GM23338 (cell line): ENCODE measurements around the gene DENND4A.

ENCODE experiments used
- CTCF ChIP-seq, 2 experiments: fragments of 200-600 bp in 1 of 2; sonication (generic) in 1 of 2; conservative IDR thresholded peaks; 2 replicates each; pipeline versions ENCODE4 v1.5.1 to v1.6.1; 2016 to 2017; ENCODE audit warnings: antibody characterized with exemption in 2 of 2, low read depth in 2 of 2, mild to moderate bottlenecking in 2 of 2, moderate library complexity in 1 of 2
- EZH2 ChIP-seq: fragments of 200-600 bp; sonication (generic); IDR thresholded peaks from one replicate; pipeline ENCODE4 v1.8.0; 2017; ENCODE audit warnings: antibody characterized with exemption, mild to moderate bottlenecking, low read depth; ENCODE audit not compliant: unreplicated experiment
- EZH2phosphoT487 ChIP-seq: fragments of 200-600 bp; sonication (generic); IDR thresholded peaks from one replicate; pipeline ENCODE4 v1.8.1; 2018; ENCODE audit warnings: antibody characterized with exemption; ENCODE audit not compliant: unreplicated experiment
- POLR2AphosphoS5 ChIP-seq: IDR thresholded peaks from 2 replicates; pipeline ENCODE4 v1.6.1; 2016; ENCODE audit warnings: antibody characterized with exemption, low read depth
- ZNF114 ChIP-seq: fragments of 250-450 bp; sonication (Bioruptor Pico); IDR thresholded peaks from 2 replicates; pipeline ENCODE4 v1.5.0; 2020; ENCODE audit warnings: mild to moderate bottlenecking, moderate library complexity

DNA sequence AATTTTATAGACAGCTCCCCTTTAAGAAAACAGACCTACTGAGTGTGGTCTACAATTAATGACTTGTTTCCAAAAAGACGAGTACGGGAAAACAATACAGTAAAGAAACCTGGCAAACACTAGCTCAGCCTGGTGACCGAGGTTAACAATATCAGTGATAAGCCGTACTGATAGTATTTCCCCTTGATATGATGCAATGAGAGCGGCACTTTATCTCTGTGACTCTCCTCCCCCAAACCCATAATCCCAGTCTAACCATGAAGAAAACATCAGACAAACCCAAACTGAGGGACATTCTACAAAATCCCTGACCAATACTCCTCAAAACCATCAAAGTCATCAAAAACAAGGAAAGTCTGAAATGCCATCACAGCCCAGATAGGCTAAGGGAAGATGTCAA is 8.2 kb downstream of the DENND4A start:
- TF ChIP-seq POLR2AphosphoS5 (no peak), CTCF (conservative IDR thresholded peaks at IDR 0.05; ENCODE audit: low read depth in 2 of 2) (no peak), EZH2 (no peak), ZNF114 (no peak), EZH2phosphoT487 (no peak)
